Right hindlimb (tissue), 1 donor: Measurements from ENCODE around the gene SLC66A2.

ENCODE experiments used
- DNase-seq: peaks from one replicate; pipeline ENCODE4 v3.0.0-alpha.2; 2018

SLC66A2 gene

DNA sequence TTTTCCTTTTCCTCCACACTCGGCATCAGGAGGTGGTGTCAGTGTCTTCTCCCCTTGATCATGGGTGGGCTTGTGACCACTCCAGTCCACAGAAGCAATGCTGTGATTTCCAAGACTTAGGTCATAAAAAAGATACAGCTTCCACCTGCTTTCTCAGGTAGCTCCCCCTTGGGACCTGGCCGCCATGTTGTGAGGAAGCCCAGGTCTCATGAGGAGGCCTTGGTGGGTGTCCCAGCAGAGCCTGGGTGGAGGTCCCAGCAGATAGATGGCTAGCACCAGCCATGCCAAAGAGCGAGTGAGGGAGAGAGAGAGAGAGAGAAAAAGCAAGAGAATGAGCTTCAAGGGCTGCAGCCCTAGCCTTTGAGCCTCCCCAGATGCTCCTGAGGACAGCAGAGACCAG lies 16.0 kb downstream of the SLC66A2 start:
- DNase-seq, result no peak

DNA sequence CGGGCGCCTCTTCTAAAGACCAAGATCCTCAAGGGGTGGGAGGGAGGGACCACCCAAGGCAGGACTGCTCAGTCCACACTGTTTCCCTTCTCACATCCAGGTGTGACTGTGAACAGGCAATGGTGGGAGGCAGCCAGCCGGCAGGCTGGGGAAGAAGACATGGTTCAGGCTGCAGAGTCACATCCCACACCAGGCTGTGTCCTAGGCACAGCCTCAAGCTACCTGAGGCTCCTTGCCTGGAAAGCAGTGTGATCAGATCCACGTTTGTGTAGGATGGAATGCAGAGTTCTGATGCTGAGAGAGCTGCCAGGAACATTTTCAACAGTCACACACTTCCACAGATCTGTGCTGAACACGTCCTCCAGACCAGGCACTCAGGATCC lies 16.4 kb downstream of the SLC66A2 start:
- DNase-seq, result no peak

DNA sequence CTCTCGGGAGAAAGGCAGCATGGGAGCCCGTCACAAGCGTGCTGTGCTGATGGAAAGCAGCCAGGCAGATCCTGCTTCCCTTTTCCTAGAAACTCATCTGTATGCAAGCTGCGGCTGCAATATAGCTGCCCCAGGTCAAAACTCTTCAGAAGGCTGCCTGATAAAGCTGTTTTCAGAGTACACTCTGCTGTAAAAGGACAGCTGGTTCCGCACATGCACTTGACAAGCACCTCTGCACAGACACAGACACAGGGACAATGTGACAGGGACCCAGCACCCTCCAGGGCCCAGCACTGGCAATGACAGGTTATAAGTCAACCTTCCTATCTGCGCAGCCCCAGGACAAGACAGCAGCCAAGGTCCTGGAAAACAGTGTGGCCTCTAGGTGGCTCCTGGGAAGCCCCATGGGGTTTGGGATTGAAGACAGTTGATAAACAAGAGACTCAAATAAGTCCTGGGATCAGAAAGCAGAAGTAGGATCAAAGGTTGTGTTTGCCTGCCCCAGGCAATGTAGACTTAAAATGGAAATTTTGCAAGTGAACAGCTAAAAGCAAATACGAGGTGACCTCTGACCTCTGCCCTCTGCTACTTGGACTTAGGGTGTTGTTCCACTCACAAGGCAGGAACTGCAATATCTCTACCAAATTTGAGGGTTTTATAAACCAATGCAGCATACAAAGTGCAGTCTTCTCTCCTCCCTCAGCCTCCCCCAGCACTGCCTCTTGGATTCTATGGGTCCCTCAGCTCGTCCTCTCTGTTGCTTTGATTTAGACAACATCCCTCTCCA lies 16.9 kb downstream of the SLC66A2 start:
- DNase-seq, result no peak

DNA sequence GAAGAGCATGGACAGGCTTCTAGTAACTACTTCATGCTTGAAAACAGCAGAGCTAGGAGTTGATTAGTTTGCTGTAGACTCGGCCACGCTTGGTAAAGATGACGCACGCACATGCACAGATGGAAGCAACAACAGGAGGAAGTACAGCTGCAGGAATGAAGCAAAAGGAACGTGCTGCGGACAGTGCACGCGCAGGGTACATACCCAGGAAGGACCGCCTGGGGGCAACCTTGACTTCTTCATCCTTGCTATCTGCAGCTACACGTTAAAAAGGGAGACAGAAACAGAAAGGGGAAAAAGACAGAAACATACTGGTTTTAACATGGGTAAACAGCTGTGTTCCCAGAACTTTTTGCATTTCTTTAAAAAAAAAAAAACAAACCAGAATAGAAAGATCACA lies 17.7 kb downstream of the SLC66A2 start:
- no peak for DNase-seq

DNA sequence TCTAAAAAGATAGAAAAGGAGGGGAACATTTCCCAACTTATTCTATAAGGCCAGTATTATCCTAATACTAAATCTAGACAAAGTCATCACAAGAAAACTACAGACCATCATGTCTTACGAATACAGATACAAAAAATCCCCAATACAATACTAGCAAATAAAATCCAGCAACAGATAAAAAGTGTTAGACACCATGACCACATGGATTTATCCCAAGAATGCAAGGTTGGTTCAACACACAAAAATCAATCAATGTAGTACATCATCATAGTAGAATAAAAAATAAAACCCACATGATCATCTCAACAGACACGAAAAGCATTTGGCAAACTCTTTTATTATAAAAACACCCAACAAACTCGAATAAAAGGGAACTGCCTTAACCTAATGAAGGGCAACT lies 18.5 kb downstream of the SLC66A2 start:
- no peak for DNase-seq

DNA sequence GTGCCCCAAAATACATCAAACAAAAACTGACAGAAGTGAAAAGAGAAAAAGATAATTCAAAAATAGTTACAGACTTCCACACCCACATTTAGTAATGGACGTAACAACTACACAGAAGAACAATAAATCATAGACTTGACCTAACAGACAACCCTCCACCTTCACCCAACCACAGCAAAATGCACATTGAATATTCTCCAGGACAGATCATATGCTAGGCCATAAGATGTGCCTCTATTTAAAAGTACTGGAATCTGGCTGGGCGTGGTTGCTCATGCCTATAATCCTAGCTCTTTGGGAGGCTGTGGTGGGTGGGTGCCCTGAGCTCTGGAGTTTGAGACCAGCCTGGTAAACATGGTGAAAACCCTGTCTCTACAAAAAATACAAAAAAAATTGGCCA lies 20.0 kb downstream of the SLC66A2 start:
- no peak for DNase-seq

DNA sequence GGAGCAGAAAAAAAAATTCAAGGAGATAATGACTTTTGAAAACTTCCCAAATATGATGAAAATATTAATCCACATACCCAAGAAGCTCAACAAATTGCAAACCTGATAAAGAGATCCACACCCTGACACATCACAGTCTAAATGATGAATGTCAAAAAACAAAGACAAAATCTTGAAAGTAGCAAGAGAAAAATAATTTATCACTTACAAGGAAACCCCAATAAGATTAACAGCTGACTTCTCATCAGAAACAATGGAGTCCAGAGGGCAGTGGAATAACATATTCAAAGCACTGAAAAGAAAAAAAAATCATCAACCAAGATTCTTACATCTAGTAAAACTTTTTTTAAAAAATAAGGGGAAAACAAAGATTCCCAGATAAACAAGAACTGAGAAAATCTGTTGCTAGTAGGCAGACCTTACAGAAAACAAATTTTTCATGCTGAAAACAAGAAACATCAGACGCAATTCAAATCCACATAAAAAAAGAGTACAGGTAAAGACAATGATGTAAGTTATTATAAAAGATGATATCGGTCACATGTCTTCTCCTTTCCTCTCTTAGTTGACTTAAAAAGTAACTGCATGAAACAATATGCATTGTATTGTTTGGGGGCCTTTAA lies 21.3 kb downstream of the SLC66A2 start:
- DNase-seq, result no peak

DNA sequence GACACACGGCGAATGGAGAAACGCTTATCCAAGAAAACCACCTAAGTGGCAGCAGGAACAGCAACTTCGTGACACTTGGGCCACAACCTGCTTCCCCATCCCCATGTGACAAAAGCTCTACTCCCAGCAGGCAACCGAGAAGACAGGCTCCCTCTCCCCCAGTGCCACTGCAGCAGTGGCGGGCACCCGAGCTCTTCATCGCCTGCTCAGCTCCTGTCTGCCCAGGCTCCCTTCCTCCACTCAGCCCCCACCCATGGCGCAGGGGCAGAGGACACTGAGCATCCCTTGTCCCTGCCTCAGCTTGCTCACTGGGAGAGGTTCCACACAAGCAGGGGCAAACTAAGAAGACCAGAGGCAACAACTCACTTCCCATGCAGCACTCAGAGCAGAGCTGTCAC lies 22.9 kb downstream of the SLC66A2 start:
- no peak for DNase-seq

DNA sequence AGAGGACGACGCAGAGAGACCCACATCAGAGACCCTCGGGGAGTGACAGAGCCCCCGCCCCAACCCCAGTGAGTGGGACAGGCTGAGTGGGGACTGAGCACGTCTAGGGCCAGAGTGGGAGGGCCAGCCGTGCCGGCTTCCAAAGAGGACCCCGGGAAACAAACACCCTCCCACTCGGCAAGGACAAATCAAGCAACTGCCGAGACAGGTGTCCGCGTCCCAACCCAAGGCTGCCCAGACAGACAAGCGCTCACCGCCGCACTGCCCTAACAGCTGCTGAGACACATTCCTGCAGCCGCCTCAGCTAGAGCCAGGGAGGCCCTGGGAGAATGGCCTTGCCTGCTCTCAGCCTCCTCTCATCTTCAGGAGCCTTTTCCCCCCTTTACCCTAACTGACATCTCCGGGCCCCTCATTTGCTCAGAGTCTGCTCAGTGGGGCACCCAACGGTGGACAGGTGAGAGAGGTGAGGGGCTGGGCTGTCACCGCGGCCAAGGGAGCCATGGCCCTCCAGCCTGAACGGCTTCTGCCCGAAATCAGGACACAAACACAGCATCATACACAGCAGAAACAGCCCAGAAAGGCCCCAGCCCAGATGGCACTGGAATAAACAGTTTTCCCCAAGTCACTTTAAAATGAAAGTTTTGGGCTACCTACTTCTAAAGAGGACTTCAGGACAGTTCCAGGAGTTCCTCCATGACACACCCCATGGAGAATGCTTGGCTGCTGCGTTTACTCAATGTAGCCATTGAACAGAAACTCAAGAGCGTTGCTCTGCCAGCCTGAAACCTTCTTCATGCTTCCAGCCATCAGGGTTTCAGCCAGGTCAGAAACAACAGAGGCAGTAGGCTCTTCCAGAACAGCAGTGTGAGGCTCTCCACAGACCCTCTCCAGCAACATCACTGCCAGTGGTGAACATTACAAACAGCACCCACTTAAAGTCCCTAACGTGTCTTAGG lies 23.6 kb downstream of the SLC66A2 start:
- DNase-seq, result peak; percentile 70

DNA sequence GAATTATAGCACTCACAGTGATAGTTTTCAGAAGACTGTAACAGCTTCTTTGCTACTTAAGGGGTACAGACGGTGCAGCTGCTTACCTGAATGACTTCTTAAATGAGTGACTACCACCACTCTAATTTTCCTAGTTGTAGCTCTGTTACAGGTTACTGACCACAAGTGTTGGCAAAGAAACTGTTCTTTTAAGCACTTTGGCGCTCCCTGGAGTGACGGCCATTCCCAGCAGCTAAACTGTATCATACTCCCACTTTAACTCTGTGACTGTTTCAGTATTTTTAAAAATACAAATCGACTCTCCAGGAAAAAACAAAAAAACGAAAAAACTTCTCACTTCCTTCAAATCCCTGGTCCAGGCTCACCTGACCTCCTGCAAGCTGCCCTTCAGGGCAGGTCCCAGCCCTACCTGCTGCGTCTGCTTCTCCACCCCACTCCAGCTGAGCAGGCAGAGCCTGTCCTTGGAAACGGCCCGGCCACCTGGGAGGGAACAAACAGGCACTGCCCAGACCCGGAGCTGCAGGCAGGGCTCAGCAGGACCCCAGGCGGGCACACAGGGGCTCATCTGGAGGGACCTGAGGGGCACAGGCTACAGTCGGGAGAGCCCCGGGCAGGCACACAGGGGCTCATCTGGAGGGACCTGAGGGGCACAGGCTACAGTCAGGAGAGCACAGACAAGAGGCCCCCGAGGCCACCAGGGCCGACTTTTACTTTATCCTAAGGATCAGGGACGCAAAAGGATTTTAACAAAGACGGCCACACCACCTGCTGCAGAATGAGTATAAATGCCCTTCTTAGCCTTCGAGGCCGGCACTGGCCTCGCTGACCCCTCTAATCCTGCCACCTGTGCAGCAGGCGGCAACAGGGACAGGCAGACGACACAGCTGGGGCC lies 24.5 kb downstream of the SLC66A2 start:
- no peak for DNase-seq

DNA sequence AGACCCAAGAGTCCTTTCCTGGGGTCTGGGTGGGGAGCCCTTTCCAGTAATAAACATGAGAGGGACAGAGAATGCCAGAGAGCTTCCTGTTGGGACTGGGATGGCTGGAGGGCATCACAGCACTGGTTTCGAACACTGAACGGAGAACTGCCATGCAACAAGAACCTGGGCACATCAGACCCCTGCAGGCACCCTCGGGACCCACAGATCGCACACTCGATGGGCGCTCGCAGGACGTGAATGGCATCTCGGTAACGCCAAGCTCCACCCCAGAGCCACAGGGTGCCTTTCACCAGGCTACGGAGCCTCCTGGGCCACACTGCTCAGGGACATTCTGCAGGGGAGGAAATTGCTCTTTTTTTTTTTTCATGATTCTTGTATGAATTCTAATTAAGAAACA lies 25.1 kb downstream of the SLC66A2 start:
- no peak for DNase-seq

DNA sequence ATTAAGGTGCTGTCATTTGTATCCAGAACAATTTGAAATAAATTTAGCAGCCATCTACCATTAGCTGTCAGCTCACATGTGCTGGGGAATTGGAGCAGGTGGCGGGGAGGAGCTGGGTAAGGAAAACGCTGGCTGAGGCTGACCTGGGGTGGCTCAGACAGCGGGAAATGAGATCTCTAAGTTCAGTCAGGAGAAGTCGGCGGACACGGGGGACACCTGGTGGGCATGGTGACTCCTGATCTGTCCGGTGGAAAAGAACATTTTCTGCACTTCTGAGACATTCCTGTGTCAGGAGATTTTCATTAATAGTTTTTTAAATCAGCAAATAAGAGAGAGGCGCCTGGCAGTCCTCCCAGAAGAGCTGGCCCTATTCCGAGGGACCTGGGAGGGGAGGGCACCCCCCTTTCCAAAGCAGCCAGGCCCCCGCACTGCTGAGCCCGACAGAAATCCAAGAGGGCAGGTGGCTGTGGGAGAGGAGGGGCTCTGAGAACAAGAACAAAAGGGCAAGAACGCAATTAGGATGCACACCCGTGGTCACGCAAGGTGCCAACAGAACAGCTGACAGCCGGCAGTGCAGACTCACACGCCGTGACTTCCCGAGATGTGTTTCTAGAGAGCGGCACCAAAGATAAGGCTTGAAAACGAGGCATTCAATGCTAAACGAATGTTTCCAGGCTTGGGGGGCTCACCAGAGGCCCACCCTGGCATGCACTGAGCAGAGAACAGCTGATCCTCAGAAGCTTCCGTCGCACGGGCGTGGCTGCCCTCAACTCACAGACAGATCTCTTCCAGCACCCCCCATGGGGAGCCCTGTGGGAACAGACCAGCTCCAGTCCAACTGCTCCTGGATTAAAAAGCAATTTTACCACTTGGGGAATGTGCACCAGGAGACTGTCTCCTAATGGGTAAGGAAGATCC lies 26.4 kb downstream of the SLC66A2 start:
- DNase-seq, result peak; percentile 72

DNA sequence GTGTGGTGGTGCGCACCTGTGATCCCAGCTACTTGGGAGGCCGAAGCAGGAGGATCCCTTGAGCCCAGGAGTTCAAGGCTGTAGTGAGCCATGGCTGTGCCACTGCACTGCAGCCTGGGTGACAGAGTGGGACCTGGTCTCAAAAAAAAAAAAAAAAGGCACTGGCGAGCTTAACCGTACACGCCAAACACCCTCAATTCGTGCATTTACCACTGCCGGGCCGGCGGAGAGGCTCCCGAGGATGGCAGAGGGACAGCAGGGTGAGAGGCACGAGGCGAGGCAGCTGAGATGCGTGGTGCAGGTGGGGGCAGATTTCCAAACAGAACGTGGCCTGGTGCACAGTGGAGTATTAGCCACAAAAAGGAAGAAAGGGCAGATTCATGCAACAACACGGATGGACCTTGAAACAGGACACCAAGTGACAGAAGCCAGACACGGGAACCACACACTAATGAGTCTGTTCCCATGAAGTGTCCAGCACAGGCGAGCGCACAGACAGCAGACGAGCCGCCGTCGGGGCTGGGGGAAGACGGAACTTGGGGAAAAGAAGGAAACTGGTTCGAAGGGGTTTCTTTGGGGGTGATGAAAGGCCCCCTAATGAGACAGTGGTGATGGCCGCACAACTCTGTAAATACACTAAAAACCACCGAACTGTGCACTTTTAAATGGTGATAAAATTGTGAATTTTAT lies 27.4 kb downstream of the SLC66A2 start:
- no peak for DNase-seq

DNA sequence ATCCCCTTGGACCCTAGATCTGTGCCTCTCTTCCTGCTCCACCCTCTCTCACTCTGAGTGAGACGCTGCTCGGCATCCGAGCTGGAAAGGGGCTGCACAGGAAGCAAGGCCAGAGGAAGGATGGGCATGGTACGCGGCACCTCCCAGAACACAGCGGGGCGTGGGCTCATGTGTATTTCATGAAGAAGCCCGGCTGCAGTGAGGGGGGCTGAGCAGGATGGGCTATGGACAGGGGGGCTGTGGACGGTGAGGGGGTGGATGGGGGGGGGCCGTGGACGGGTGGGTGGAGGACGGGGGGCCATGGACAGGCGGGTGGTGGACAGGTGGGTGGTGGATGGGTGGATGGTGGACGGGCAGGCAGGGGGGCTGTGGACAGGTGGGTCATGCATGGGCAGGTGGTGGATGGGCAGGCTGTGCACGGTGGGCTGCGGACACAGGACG lies 28.5 kb downstream of the SLC66A2 start:
- DNase-seq, result no peak

DNA sequence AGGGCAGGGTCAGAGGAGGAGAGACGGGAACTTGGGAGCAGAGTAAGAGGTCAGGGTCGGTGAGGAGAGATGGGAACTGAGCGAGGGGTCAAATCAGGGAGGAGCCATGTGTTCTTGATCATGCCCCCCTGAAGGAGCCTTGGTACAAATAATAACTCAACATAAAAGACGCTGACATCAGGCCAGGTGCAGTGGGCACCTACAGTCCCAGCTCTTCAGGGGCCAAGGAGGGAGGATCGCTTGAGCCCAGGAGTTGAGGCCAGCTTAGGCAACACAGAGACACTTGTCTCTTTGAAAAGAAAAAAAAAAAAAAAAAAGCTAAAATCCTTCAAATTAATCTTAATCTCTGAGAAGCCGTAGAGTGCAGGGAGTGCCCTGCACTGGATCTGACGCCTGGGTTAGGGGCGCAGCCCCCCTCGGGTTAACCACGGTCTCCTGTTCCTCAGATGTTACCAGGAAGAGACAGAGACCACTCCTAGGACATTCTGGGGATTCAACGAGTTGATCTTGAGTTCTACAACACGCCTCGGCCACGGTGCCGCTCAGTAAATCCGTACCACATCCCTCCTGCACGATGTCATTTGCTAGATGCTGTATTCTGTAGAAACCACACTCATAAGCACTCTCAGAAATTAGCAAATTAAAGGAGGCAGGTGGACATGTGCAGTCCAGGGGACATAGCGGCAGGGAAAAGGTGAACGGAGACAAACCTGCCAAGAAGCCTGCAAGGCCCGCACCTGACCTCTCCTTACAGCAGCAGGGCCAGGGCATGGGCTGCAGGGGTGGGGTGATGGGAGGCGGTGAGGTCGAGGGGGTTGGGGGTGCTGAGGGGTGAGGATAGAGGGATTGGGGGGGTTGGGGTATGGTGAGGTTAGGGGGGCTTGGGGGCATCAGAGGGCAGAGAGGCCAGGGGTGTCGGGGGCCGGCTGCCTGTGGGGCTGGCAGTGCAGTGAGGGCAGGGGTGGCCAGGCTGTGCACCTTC lies 29.2 kb downstream of the SLC66A2 start:
- DNase-seq, result no peak

DNA sequence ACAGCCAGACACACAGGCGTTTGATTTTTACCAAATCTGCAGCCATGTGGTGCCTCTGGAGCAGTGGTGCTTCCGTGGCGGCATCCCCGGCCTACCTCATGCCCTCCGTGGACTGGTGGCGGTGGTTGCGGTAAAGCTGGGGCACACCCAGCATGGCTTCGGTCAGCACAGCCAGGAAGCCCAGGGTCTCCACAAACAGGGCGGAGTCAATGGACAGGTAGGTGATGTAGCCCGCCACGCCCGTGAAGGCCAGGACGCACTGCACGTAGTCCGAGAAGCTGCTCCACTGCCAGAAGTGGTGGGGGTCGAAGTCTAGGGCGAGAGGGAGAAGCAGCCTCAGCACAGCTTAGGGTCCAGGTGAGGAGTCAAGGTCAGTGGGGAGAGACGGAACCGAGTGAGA lies 32.4 kb downstream of the SLC66A2 start:
- DNase-seq, result no peak

DNA sequence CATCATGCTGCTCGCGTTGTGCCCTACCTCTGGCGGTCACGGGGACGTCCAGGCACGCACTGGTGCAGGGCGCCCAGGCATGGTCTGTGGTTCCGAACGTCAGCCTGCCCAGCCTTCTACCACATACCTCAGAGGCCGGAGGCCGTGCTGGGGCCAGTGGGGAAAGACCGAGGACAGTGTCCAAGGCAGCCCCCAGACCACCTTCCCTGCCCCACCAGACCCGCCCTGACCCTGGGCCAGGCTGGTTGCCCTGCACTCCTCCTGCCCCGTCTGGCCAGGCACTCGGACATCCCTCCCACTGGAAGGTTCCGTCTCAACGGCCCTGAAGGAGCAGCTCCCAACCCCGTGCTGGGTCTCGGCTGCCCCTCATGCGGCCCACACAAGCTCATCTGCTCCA lies 32.8 kb downstream of the SLC66A2 start:
- no peak for DNase-seq

DNA sequence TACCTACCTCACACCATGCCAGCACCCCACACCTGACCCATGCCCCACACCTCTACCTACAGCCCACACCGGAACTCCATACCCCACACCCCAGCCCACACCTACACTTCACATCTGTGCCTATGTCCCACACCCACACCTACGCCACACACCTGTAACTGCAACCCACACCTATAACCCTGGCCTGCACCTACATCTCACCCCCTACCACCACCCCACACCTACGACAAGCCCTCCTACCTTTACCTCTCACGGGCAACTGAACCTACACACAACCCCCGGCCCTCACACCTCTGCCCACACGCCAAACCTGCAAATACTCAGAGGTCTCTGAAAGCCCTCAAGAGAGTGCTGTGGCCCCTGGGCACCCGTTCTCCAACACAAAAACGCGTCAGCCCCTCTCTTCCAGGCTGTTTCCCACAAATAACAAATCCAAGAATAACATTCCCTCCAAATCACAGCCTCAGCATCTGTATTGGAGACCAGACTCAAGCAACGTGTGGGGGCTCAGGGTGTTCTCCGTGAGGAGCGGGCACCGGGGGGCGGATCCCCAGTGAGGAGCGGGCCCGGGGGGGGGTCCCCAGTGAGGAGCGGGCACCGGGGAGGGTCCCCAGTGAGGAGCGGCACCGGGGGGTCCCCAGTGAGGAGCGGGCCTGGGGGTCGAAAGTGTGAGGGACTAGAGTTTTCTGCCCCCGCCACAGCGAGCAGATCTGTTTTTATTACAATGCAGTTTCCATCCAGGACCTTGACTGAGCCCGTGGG lies 33.4 kb downstream of the SLC66A2 start:
- no peak for DNase-seq
